Esophagus squamous epithelium (tissue), 5 donors: ENCODE measurements around the gene HMG20A. TPM values are rescaled to one million over a fixed set of nuclear protein-coding genes. Genes with fewer than 3 reads are reported as not detected.

Experiments
- DNase-seq: peaks from one replicate; lab custom pipeline; 2025; lab: John Stamatoyannopoulos, UW
- H3K27ac ChIP-seq, 4 donors: fragments of 200-600 bp; sonication (generic); one replicate each; pipeline ENCODE4 v1.5.1; 2016 to 2019; ENCODE audit warnings: mild to moderate bottlenecking in 1 of 4
- H3K27me3 ChIP-seq, 4 donors: fragments of 200-600 bp; sonication (generic); 1 replicate in 3 of 4; 2 replicates in 1 of 4; pipeline versions ENCODE4 v1.5.1 to v1.6.0; 2017 to 2021; ENCODE audit warnings: antibody characterized with exemption in 1 of 4
- H3K36me3 ChIP-seq, 3 donors: fragments of 200-600 bp; sonication (generic); one replicate each; pipeline ENCODE4 v1.5.1; 2016 to 2019
- H3K4me1 ChIP-seq, 3 donors: fragments of 200-600 bp; sonication (generic); one replicate each; pipeline ENCODE4 v1.5.1; 2017 to 2019
- H3K4me3 ChIP-seq, 4 donors: fragments of 200-600 bp; sonication (generic); 1 replicate in 3 of 4; 2 replicates in 1 of 4; pipeline ENCODE4 v1.5.1; 2016 to 2019; ENCODE audit warnings: mild to moderate bottlenecking in 2 of 4, moderate library complexity in 1 of 4
- H3K9me3 ChIP-seq, 3 donors: fragments of 200-600 bp; sonication (generic); one replicate each; pipeline ENCODE4 v1.5.1; 2016 to 2019
- CTCF ChIP-seq, 6 experiments: fragments of 450-650 bp in 4 of 6; fragments of 200-600 bp in 2 of 6; sonication (generic) in 2 of 6; IDR thresholded peaks; one replicate each; pipeline ENCODE4 v1.5.1; 2016 to 2019; ENCODE audit warnings: antibody characterized with exemption in 6 of 6, mild to moderate bottlenecking in 4 of 6, moderate library complexity in 4 of 6
- POLR2A ChIP-seq, 4 donors: fragments of 450-650 bp; IDR thresholded peaks; one replicate each; pipeline ENCODE4 v1.6.1; 2017; ENCODE audit warnings: antibody characterized with exemption in 4 of 4, mild to moderate bottlenecking in 4 of 4, moderate library complexity in 3 of 4
- WGBS, 2 donors: methylation state at CpG; one replicate each; pipeline ENCODE4 v1.1.5; 2018; 5-methylcytosine and 5-hydroxymethylcytosine counted together
- intact Hi-C: fragments of 100-400 bp; cut with DNase I; formaldehyde crosslinking; loops from one replicate; pipeline ENCODE4 v1.15.0; 2022
- total RNA-seq, 4 donors: library from RNA; depleted of rRNA; stranded (reverse); fragments of >200 nt; gene quantifications; one replicate each; pipeline ENCODE4 v1.1.0, GENCODE V29; 2016
- donor health status: DM: yes; HTN: yes; CAD: no.

HMG20A gene
- total RNA-seq, 4 donors from 2014 or later, result 7.9 to 22.7 (median 12.9) TPM

GRCh38 chr15:77505556-77505955, 84.9 kb downstream of the HMG20A start:
- Histone ChIP-seq H3K27me3 (no peaks in the 10 kb centered on the region), H3K27ac (no peak overlapping the region), H3K9me3 (no peaks in the 10 kb centered on the region), H3K4me1 (peaks cover 30 to 60% (median 39%) of the 10 kb centered on the region in 3 donors), H3K36me3 (no peaks in the 10 kb centered on the region), H3K4me3 (no peak overlapping the region)
- no peak for TF ChIP-seq POLR2A (IDR thresholded peaks at IDR 0.05)
- no peak for TF ChIP-seq CTCF (IDR thresholded peaks at IDR 0.05)
- 55 to 57% methylated on average over 3 to 4 of the region's 4 CpGs for WGBS, 2 donors
- no peak for DNase-seq
- intact Hi-C loops, result loop anchor here (10.0 kb wide), 1 partner anchor 391 kb away; no protein-coding TSS in a partner anchor

- Histone ChIP-seq H3K27ac (peak overlapping the region; percentile 59 to 85 (median 69)), H3K9me3 (no peaks in the 10 kb centered on the region), H3K36me3 (no peaks in the 10 kb centered on the region), H3K4me3 (no peak overlapping the region), H3K4me1 (peaks cover 30 to 56% (median 39%) of the 10 kb centered on the region in 3 donors), H3K27me3 (no peaks in the 10 kb centered on the region)
- TF ChIP-seq CTCF (IDR thresholded peaks at IDR 0.05), result peak in 1 of 6 experiments; percentile 15
- TF ChIP-seq POLR2A (IDR thresholded peaks at IDR 0.05), result no peak
- WGBS, 2 donors, result 29 to 57% methylated on average over 10 to 15 of the region's 20 CpGs
- intact Hi-C loops, result loop anchor here (10.0 kb wide), 1 partner anchor 392 kb away; no protein-coding TSS in a partner anchor
- no peak for DNase-seq
Observed at GRCh38 chr15:77506311-77507142, 85.8 kb downstream of the HMG20A start.

- 27 to 29% methylated on average over 8 to 10 of the region's 10 CpGs for WGBS, 2 donors
- Histone ChIP-seq H3K9me3 (no peaks in the 10 kb centered on the region), H3K27me3 (no peaks in the 10 kb centered on the region), H3K36me3 (no peaks in the 10 kb centered on the region), H3K27ac (peak overlapping the region; percentile 59 to 85 (median 69)), H3K4me3 (peak overlapping the region in 1 of 4 donors; percentile 22), H3K4me1 (peaks cover 30 to 56% (median 39%) of the 10 kb centered on the region in 3 donors)
- intact Hi-C loops, result loop anchor here (10.0 kb wide), 1 partner anchor 393 kb away; no protein-coding TSS in a partner anchor
- TF ChIP-seq CTCF (IDR thresholded peaks at IDR 0.05), result no peak
- TF ChIP-seq POLR2A (IDR thresholded peaks at IDR 0.05), result no peak
- DNase-seq, result no peak
Observed at GRCh38 chr15:77507143-77507897, 86.6 kb downstream of the HMG20A start.

GRCh38 chr15:77507911-77508310, 87.2 kb downstream of the HMG20A start:
- WGBS, 2 donors, result 48 to 69% methylated on average over 3 to 6 of the region's 6 CpGs
- Histone ChIP-seq H3K27ac (peak overlapping the region; percentile 59 to 85 (median 69)), H3K4me1 (peaks cover 30 to 56% (median 39%) of the 10 kb centered on the region in 3 donors), H3K9me3 (no peaks in the 10 kb centered on the region), H3K36me3 (no peaks in the 10 kb centered on the region), H3K27me3 (no peaks in the 10 kb centered on the region), H3K4me3 (peak overlapping the region in 1 of 4 donors; percentile 22)
- intact Hi-C loops, result loop anchor here (10.0 kb wide), 1 partner anchor 393 kb away; no protein-coding TSS in a partner anchor
- DNase-seq, result no peak
- TF ChIP-seq CTCF (IDR thresholded peaks at IDR 0.05), result no peak
- no peak for TF ChIP-seq POLR2A (IDR thresholded peaks at IDR 0.05)
